NCI-H2081 (cell line): ENCODE results near the gene SLAIN2.
"Not testable (repeated sequence)": the region's sequence is repeated elsewhere in the genome, so short reads cannot be mapped to it uniquely, and the experiment has no call there.

Experiments used
- DNase-seq, 2 experiments: peaks; one replicate each; lab custom pipeline; 2025; lab: John Stamatoyannopoulos, UW

Gene SLAIN2

GRCh38 chr4:48340965-48341775 is at the start of gene SLAIN2:
Gene SLAIN2, plus strand, starts transcription at chr4:48341529. Its CDS starts 211 bp downstream, at chr4:48341740.
- peak; percentile 98 to 99 for DNase-seq

GRCh38 chr4:48292218-48292790 is 49.0 kb upstream of the SLAIN2 start:
- not testable (repeated sequence) for DNase-seq

GRCh38 chr4:48295116-48295515 is 46.2 kb upstream of the SLAIN2 start:
- DNase-seq: no peak

- DNase-seq: no peak
Measured at GRCh38 chr4:48296365-48296764, 45.0 kb upstream of the SLAIN2 start.

- no peak for DNase-seq
Measured at GRCh38 chr4:48297256-48297846, 44.0 kb upstream of the SLAIN2 start.

- DNase-seq: no peak
Measured at GRCh38 chr4:48299560-48299959, 41.8 kb upstream of the SLAIN2 start.

GRCh38 chr4:48300004-48300403 is 41.3 kb upstream of the SLAIN2 start:
- DNase-seq: no peak

GRCh38 chr4:48305508-48305907 is 35.8 kb upstream of the SLAIN2 start:
- no peak for DNase-seq

- DNase-seq: no peak
Measured at GRCh38 chr4:48307528-48307927, 33.8 kb upstream of the SLAIN2 start.

- DNase-seq: no peak
Measured at GRCh38 chr4:48308901-48309300, 32.4 kb upstream of the SLAIN2 start.

- no peak for DNase-seq
Measured at GRCh38 chr4:48311896-48312295, 29.4 kb upstream of the SLAIN2 start.

GRCh38 chr4:48314746-48315145 is 26.6 kb upstream of the SLAIN2 start:
- DNase-seq: not testable (repeated sequence)

GRCh38 chr4:48315728-48316630 is 25.4 kb upstream of the SLAIN2 start:
- peak; percentile 52 to 76 for DNase-seq

- no peak for DNase-seq
Measured at GRCh38 chr4:48321312-48321711, 20.0 kb upstream of the SLAIN2 start.

GRCh38 chr4:48322063-48322462 is 19.3 kb upstream of the SLAIN2 start:
- DNase-seq: no peak

GRCh38 chr4:48324281-48324680 is 17.0 kb upstream of the SLAIN2 start:
- DNase-seq: no peak

GRCh38 chr4:48329193-48329592 is 12.1 kb upstream of the SLAIN2 start:
- DNase-seq: peak in 1 of 2 experiments; percentile 42

- no peak for DNase-seq
Measured at GRCh38 chr4:48329976-48330375, 11.4 kb upstream of the SLAIN2 start.

- DNase-seq: no peak
Measured at GRCh38 chr4:48331577-48332330, 9.6 kb upstream of the SLAIN2 start.

GRCh38 chr4:48332661-48333060 is 8.7 kb upstream of the SLAIN2 start:
- no peak for DNase-seq

GRCh38 chr4:48333587-48333986 is 7.7 kb upstream of the SLAIN2 start:
- DNase-seq: no peak
